ENCODE measurements around the gene TMEM161A. TPM values are rescaled to one million over a fixed set of nuclear protein-coding genes. Genes with fewer than 3 reads are reported as not detected.

The TMEM161A gene
- total RNA-seq, 1 experiment from 2014 or later = 26.6 TPM

DNA sequence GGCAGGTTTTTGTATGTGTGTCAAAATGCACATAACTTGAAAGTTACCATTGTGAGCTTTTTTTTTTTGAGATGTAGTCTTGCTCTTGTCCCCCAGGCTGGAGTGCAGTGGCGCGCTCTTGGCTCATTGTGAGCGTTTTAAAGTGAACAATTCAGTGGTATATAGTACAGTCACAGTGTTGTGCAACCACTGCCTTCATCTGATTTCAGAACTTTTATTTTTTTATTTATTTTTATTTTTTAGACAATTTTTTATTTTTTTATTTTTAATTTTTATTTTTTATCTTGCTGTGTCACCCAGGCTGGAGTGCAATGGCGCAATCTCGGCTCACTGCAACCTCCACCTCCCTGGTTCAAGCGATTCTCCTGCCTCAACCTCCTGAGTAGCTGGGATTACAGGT is 59.5 kb downstream of the TMEM161A start:
- Histone ChIP-seq H3K36me3 (replicated peaks; ENCODE audit: control insufficient read depth, insufficient read depth, low read length) (no peaks in the 10 kb centered on the region), H3K27me3 (ENCODE audit: control insufficient read depth, insufficient read depth, low read length) (peaks cover 9% of the 10 kb centered on the region; the same call in 1 of the 2 replicates), H3K4me3 (ENCODE audit: insufficient read depth, low read depth, low read length) (no peak overlapping the region)
- no peak for DNase-seq

DNA sequence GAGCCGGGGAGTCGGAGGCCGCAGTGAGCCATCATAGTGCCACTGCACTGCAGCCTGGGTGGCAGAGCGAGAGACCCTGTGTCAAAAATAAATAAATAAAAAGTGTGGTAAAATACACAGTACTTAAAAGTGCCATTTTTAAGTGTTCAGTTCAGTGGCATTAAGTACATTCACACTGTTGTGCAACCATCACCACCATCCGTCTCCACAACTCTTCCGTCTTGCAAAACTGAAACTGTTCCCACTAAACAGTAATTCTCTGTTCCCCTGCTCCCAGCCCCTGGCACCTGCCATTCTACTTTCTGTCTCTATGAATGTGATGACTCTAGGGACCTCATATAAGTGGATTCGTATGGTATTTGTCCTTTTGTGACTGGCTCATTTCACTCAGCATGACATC is 61.2 kb downstream of the TMEM161A start:
- no peak overlapping the region for H3K4me3 ChIP-seq (ENCODE audit: insufficient read depth, low read depth, low read length)
- peaks cover 9% of the 10 kb centered on the region for H3K27me3 ChIP-seq (ENCODE audit: control insufficient read depth, insufficient read depth, low read length)
- DNase-seq = no peak
- H3K36me3 ChIP-seq (replicated peaks; ENCODE audit: control insufficient read depth, insufficient read depth, low read length) = no peaks in the 10 kb centered on the region

GRCh38 chr19:19076476-19076875 is 61.8 kb downstream of the TMEM161A start:
- no peak overlapping the region for H3K4me3 ChIP-seq (ENCODE audit: insufficient read depth, low read depth, low read length)
- peaks cover 12% of the 10 kb centered on the region for H3K27me3 ChIP-seq (ENCODE audit: control insufficient read depth, insufficient read depth, low read length)
- no peaks in the 10 kb centered on the region for H3K36me3 ChIP-seq (replicated peaks; ENCODE audit: control insufficient read depth, insufficient read depth, low read length)
- no peak for DNase-seq

- Histone ChIP-seq H3K27me3 (ENCODE audit: control insufficient read depth, insufficient read depth, low read length) (peaks cover 15% of the 10 kb centered on the region), H3K36me3 (replicated peaks; ENCODE audit: control insufficient read depth, insufficient read depth, low read length) (no peaks in the 10 kb centered on the region), H3K4me3 (ENCODE audit: insufficient read depth, low read depth, low read length) (no peak overlapping the region)
- no peak for DNase-seq
Observed at GRCh38 chr19:19075126-19075525, 63.2 kb downstream of the TMEM161A start.

GRCh38 chr19:19074196-19074882 is 63.9 kb downstream of the TMEM161A start:
- H3K36me3 ChIP-seq (replicated peaks; ENCODE audit: control insufficient read depth, insufficient read depth, low read length) = no peaks in the 10 kb centered on the region
- no peak for DNase-seq
- H3K27me3 ChIP-seq (ENCODE audit: control insufficient read depth, insufficient read depth, low read length) = peaks cover 14% of the 10 kb centered on the region
- H3K4me3 ChIP-seq (ENCODE audit: insufficient read depth, low read depth, low read length) = no peak overlapping the region

GRCh38 chr19:19071897-19072296 is 66.4 kb downstream of the TMEM161A start:
- Histone ChIP-seq H3K27me3 (ENCODE audit: control insufficient read depth, insufficient read depth, low read length) (peaks cover 12% of the 10 kb centered on the region), H3K4me3 (ENCODE audit: insufficient read depth, low read depth, low read length) (no peak overlapping the region), H3K36me3 (replicated peaks; ENCODE audit: control insufficient read depth, insufficient read depth, low read length) (no peaks in the 10 kb centered on the region)
- DNase-seq = no peak

Other genes with a start within 250 kb of the TMEM161A start
- 7.8 and 8.5 TPM in 2 replicates for gene CERS1, start 242.3 kb downstream of the TMEM161A start, total RNA-seq (2014; rRNA removed; shearing (Covaris generic))
- 253 and 306 TPM in 2 replicates for gene COPE, start 219.1 kb downstream of the TMEM161A start, total RNA-seq (2014; rRNA removed; shearing (Covaris generic))
- 44.7 and 63.1 TPM in 2 replicates for gene DDX49, start 218.8 kb downstream of the TMEM161A start, total RNA-seq (2014; rRNA removed; shearing (Covaris generic))
- gene HOMER3, start 197.3 kb downstream of the TMEM161A start, total RNA-seq (2014; rRNA removed; shearing (Covaris generic)) = 25.1 and 35.7 TPM in 2 replicates
- gene SUGP2, start 105.0 kb downstream of the TMEM161A start, total RNA-seq (2014; rRNA removed; shearing (Covaris generic)) = 54.5 and 79.0 TPM in 2 replicates
- gene ARMC6, start 104.9 kb downstream of the TMEM161A start, total RNA-seq (2014; rRNA removed; shearing (Covaris generic)) = 69.4 and 100.0 TPM in 2 replicates
- gene SLC25A42, start 74.5 kb downstream of the TMEM161A start, total RNA-seq (2014; rRNA removed; shearing (Covaris generic)) = 4.8 and 8.0 TPM in 2 replicates
- 0.80 TPM in 1 of 2 replicates, not detected in the other for gene MEF2B, start 31.8 kb upstream of the TMEM161A start, total RNA-seq (2014; rRNA removed; shearing (Covaris generic))
- 12.5 and 18.9 TPM in 2 replicates for gene BORCS8, start 53.7 kb upstream of the TMEM161A start, total RNA-seq (2014; rRNA removed; shearing (Covaris generic))
- 43.5 and 51.0 TPM in 2 replicates for gene RFXANK, start 53.8 kb upstream of the TMEM161A start, total RNA-seq (2014; rRNA removed; shearing (Covaris generic))
- gene NR2C2AP, start 64.9 kb upstream of the TMEM161A start, total RNA-seq (2014; rRNA removed; shearing (Covaris generic)) = 25.8 and 31.4 TPM in 2 replicates
- 0.81 and 1.7 TPM in 2 replicates for gene NCAN, start 73.5 kb upstream of the TMEM161A start, total RNA-seq (2014; rRNA removed; shearing (Covaris generic))
- 0.52 and 1.4 TPM in 2 replicates for gene TM6SF2, start 134.8 kb upstream of the TMEM161A start, total RNA-seq (2014; rRNA removed; shearing (Covaris generic))
- 43.7 and 44.4 TPM in 2 replicates for gene SUGP1, start 182.0 kb upstream of the TMEM161A start, total RNA-seq (2014; rRNA removed; shearing (Covaris generic))
- gene MAU2, start 182.4 kb upstream of the TMEM161A start, total RNA-seq (2014; rRNA removed; shearing (Covaris generic)) = 39.9 and 43.3 TPM in 2 replicates